Activated naive CD8-positive, alpha-beta T cell treated with anti-CD3 and anti-CD28 coated beads for 36 hours (primary cell): Measurements from ENCODE around the gene VTI1A. TPM values are rescaled to one million over a fixed set of nuclear protein-coding genes. Genes with fewer than 3 reads are reported as not detected.

Experiments
- DNase-seq: peaks from one replicate; pipeline ENCODE4 v3.0.0; 2021
- H3K27ac Mint-ChIP-seq: one replicate; pipeline ENCODE4 v1.8.0; 2022; ENCODE audit warnings: mild to moderate bottlenecking, moderate library complexity, mixed read lengths
- H3K27me3 Mint-ChIP-seq: one replicate; pipeline ENCODE4 v1.8.0; 2022; ENCODE audit warnings: mild to moderate bottlenecking, mixed read lengths
- H3K36me3 Mint-ChIP-seq: one replicate; pipeline ENCODE4 v1.8.0; 2021; ENCODE audit warnings: mild to moderate bottlenecking, mixed read lengths
- H3K4me1 Mint-ChIP-seq: one replicate; pipeline ENCODE4 v1.8.0; 2021; ENCODE audit warnings: mixed read lengths
- H3K4me3 Mint-ChIP-seq: one replicate; pipeline ENCODE4 v1.8.0; 2022; ENCODE audit warnings: mild to moderate bottlenecking, moderate library complexity, mixed read lengths
- H3K9me3 Mint-ChIP-seq: one replicate; pipeline ENCODE4 v1.8.0; 2022; ENCODE audit warnings: mixed read lengths
- total RNA-seq, 2 experiments: library from RNA; stranded (reverse); gene quantifications; one replicate each; pipeline ENCODE4 v1.2.3, GENCODE V29; 2021

Gene VTI1A
- total RNA-seq, 2 experiments from 2014 or later = 31.5 to 33.7 TPM

DNA sequence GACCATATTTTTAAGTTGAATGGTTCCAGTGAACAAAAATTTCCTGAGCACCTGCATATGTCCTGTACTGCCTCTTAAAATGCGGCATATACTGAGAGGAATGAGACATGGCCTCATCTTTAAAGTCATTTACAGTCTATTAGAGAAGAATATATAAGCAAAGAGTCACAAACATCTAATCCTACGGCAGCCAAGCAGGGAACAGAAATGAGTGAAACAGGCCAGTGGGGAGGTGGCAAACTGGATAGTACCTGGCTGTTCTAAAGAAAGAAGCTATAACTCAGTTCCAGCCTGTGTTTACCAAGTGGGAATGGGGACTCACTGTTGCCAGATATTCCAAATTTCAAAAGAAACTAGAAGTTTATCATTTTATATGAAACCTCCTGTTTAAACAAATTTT, 211.4 kb downstream of the VTI1A start:
- Mint-ChIP-seq H3K4me3 (no peak overlapping the region), H3K4me1 (peaks cover 3% of the 10 kb centered on the region), H3K9me3 (no peaks in the 10 kb centered on the region), H3K36me3 (peaks cover 11% of the 10 kb centered on the region), H3K27ac (no peak overlapping the region), H3K27me3 (no peaks in the 10 kb centered on the region)
- DNase-seq = no peak

DNA sequence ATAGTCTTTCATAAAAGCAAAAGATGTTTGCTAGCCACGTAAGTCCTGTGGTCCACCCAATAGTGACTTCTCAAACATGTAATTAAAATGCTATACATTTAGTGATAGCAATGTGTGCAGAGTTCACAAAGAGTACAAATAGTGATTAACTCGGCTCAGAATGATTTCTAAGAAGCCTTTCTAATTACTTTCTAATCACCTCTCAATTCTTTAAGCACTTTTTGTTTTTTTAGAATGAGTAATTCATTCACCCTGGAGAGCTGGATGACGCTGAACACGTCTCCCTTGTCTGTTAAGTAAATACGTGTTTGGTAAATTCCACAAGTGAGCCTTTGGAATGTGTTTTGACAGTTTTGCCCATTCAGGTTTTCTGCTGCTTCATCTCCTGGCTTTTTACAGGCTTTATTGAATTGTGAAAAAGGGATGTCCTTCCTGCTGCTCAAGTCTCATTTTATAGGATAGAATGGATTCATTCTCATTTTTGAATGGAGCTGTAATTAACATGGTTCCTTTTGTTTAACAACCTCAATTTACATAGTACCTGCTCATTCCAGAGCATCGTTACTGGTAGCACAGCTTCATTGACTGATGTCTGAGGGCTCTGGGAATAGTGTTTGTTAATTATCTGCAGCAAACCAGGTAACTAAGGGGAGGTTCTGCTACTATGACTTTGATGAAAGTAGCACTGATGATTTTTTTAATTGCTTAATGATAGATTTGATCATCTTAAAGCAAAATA, 212.1 kb downstream of the VTI1A start:
- H3K27ac Mint-ChIP-seq = no peak overlapping the region
- H3K27me3 Mint-ChIP-seq = no peaks in the 10 kb centered on the region
- H3K9me3 Mint-ChIP-seq = no peaks in the 10 kb centered on the region
- peaks cover 3% of the 10 kb centered on the region for H3K4me1 Mint-ChIP-seq
- no peak overlapping the region for H3K4me3 Mint-ChIP-seq
- H3K36me3 Mint-ChIP-seq = peaks cover 11% of the 10 kb centered on the region
- DNase-seq = no peak

DNA sequence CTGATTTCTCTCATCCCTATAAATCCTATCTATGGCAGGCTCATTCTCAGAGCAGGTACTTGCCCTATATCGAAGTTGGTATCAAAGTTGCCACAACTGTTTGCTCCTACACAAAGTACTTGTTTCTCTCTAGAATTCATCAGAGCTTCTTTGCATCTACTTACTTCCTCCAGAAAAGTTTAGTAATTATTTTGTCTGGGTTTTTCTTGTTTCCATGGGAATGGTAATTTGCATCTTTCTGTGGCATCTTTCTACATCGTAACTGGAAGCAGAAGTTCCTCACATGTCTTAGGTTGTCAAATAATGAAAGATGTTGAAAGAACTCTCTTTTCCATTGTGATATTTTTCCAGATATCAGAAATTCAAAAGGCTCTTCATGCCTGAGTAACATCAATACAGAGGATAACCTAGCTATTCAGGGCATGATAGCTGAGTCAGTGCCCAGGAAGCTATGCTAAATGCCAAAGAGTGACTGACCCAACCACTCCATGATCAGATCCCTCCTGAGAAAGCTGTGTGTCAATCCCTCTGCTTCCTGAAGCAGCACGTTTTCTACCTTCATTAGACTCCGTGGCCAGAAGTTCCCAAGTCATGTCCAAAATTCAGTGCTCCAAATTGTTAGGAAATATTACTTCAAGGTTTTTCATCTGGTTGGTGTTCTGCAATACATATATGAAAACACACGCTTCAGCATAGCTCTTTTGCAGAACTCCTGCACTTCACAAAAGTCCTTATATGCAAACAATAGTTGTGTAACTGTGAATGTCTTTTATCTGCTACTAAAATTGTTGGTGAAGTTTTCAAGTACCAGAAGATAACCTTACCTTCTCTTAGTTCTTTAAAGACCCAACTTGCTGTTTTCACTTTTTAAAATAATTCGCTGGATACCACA, 216.5 kb downstream of the VTI1A start:
- no peaks in the 10 kb centered on the region for H3K27me3 Mint-ChIP-seq
- H3K27ac Mint-ChIP-seq = no peak overlapping the region
- no peak for DNase-seq
- peaks cover 11% of the 10 kb centered on the region for H3K36me3 Mint-ChIP-seq
- H3K4me3 Mint-ChIP-seq = no peak overlapping the region
- no peaks in the 10 kb centered on the region for H3K9me3 Mint-ChIP-seq
- peaks cover 3% of the 10 kb centered on the region for H3K4me1 Mint-ChIP-seq

- Mint-ChIP-seq H3K4me3 (no peak overlapping the region), H3K4me1 (peaks cover 3% of the 10 kb centered on the region), H3K27me3 (no peaks in the 10 kb centered on the region), H3K27ac (no peak overlapping the region), H3K9me3 (no peaks in the 10 kb centered on the region), H3K36me3 (peaks cover 17% of the 10 kb centered on the region)
- no peak for DNase-seq
Observed at GRCh38 chr10:112666094-112666493, 219.1 kb downstream of the VTI1A start.

- DNase-seq = no peak
- Mint-ChIP-seq H3K27ac (no peak overlapping the region), H3K4me1 (no peaks in the 10 kb centered on the region), H3K36me3 (peaks cover 16% of the 10 kb centered on the region), H3K9me3 (no peaks in the 10 kb centered on the region), H3K27me3 (no peaks in the 10 kb centered on the region), H3K4me3 (no peak overlapping the region)
Observed at GRCh38 chr10:112669989-112670388, 223.0 kb downstream of the VTI1A start.

DNA sequence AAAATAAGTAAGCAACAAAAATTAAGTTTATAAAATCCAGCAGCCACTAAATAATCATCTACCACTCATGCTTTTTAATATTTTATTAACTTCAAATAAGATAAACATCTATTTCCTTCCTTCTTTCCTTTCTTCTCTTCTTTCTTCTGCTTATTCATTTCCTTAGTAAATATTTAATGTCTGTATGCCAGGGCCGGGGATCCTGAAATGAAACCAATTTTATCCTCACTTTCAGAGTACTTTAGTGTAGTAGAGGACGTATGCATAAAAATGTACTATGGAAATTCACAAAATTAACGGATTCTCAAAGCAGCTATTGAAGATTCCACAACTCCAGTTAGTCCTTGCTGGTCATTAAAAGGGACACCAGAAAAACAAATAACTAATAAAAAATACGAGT, 224.7 kb downstream of the VTI1A start:
- H3K27me3 Mint-ChIP-seq = no peaks in the 10 kb centered on the region
- H3K36me3 Mint-ChIP-seq = peaks cover 16% of the 10 kb centered on the region
- H3K4me1 Mint-ChIP-seq = no peaks in the 10 kb centered on the region
- no peak for DNase-seq
- no peak overlapping the region for H3K27ac Mint-ChIP-seq
- H3K9me3 Mint-ChIP-seq = no peaks in the 10 kb centered on the region
- no peak overlapping the region for H3K4me3 Mint-ChIP-seq

DNA sequence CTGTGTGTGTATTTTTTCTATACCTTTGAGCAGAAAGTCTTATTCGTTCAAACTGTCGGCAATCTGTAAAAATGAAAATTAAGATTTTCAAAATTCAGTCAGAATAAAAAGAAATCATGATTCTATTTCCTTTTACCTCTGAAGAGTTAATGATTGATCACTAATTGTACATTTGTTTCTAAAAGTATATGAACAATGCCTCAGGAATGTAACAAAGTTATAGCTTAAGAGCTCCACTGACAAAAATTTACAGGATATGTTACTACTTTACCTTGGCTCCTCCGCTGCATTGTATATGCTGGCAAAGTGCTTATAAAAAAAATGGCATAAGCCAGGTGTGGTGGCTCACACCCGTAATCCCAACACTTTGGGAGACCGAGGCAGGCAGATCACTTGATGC, 225.7 kb downstream of the VTI1A start:
- Mint-ChIP-seq H3K27ac (no peak overlapping the region), H3K4me1 (no peaks in the 10 kb centered on the region), H3K4me3 (no peak overlapping the region), H3K36me3 (peaks cover 16% of the 10 kb centered on the region), H3K9me3 (no peaks in the 10 kb centered on the region), H3K27me3 (no peaks in the 10 kb centered on the region)
- DNase-seq = no peak

GRCh38 chr10:112675560-112676083, 228.6 kb downstream of the VTI1A start:
- Mint-ChIP-seq H3K36me3 (peaks cover 8% of the 10 kb centered on the region), H3K9me3 (no peaks in the 10 kb centered on the region), H3K4me3 (no peak overlapping the region), H3K27ac (no peak overlapping the region), H3K27me3 (no peaks in the 10 kb centered on the region), H3K4me1 (no peaks in the 10 kb centered on the region)
- no peak for DNase-seq

- Mint-ChIP-seq H3K4me1 (no peaks in the 10 kb centered on the region), H3K27me3 (no peaks in the 10 kb centered on the region), H3K9me3 (no peaks in the 10 kb centered on the region), H3K27ac (no peak overlapping the region), H3K4me3 (no peak overlapping the region), H3K36me3 (peaks cover 5% of the 10 kb centered on the region)
- DNase-seq = no peak
Observed at GRCh38 chr10:112677689-112678088, 230.7 kb downstream of the VTI1A start.

DNA sequence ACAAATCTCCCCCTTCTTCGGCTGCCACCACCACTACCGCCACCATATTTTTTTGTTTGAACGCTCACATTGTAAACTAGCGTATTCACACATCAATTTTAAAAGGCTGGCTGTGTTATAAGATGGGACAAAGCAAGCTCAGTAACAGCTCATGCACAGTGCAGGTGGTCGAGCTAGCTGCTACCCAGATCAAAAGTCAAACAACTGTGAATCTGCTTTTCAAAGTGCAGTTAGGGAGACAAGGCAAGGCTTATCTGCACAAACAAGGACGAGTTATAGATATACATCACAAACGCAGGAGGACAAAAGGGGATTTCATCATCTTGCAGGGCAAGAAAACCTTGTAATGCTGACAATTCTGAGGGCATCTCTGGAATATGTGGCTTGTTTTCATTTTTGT, 231.6 kb downstream of the VTI1A start:
- Mint-ChIP-seq H3K4me3 (no peak overlapping the region), H3K36me3 (peaks cover 3% of the 10 kb centered on the region), H3K27ac (no peak overlapping the region), H3K27me3 (no peaks in the 10 kb centered on the region), H3K4me1 (no peaks in the 10 kb centered on the region), H3K9me3 (no peaks in the 10 kb centered on the region)
- DNase-seq = no peak

DNA sequence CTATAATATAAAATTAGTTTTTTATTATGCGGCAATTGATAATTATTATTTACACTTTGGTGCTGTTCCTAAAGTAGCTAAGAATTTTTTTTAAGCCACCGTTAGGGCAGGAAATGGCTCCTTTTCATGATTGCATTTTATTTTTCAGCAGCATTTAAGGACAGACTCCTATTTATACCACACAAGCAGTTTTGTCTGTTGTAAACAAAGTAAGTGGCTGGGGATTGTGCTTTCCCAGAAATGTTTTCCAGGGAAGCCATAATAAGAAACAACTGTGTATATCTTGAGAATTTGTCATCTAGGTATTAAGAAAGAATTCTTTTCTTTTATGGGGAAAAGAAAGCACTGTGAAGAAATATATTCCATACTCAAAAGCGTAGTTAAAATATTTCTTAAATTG, 232.0 kb downstream of the VTI1A start:
- DNase-seq = no peak
- no peaks in the 10 kb centered on the region for H3K9me3 Mint-ChIP-seq
- no peak overlapping the region for H3K4me3 Mint-ChIP-seq
- H3K36me3 Mint-ChIP-seq = peaks cover 3% of the 10 kb centered on the region
- H3K27ac Mint-ChIP-seq = no peak overlapping the region
- no peaks in the 10 kb centered on the region for H3K4me1 Mint-ChIP-seq
- H3K27me3 Mint-ChIP-seq = no peaks in the 10 kb centered on the region

- no peaks in the 10 kb centered on the region for H3K27me3 Mint-ChIP-seq
Observed at GRCh38 chr10:112679392-112679791, 232.4 kb downstream of the VTI1A start.

GRCh38 chr10:112680586-112680985, 233.6 kb downstream of the VTI1A start:
- Mint-ChIP-seq H3K27ac (no peak overlapping the region), H3K9me3 (no peaks in the 10 kb centered on the region), H3K36me3 (peaks cover 5% of the 10 kb centered on the region), H3K27me3 (no peaks in the 10 kb centered on the region), H3K4me1 (no peaks in the 10 kb centered on the region), H3K4me3 (no peak overlapping the region)
- DNase-seq = no peak

More at GRCh38 chr10:112679392-112679791, 232.4 kb downstream of the VTI1A start:
- DNase-seq = no peak
- Mint-ChIP-seq H3K4me3 (no peak overlapping the region), H3K9me3 (no peaks in the 10 kb centered on the region), H3K4me1 (no peaks in the 10 kb centered on the region), H3K27ac (no peak overlapping the region), H3K36me3 (peaks cover 3% of the 10 kb centered on the region)

DNA sequence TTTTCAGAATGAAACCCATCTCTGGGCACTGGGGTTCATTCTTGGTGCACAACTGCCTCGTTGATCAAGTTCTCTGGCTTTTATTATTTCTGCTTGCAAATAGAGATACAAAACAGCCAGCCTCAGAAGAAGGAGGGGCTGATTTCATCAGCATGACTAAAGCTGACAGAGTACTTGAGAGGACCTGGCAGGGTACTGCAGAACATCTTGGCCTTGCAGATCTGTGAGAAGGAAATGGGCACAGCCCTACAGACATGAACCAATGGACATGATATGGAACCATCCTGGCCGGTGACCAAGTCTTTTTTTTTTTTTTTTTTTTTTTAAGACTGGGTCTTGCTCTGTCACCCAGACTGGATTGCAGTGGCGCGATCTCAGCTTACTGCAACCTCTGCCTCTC, 240.6 kb downstream of the VTI1A start:
- Mint-ChIP-seq H3K9me3 (no peaks in the 10 kb centered on the region), H3K27ac (no peak overlapping the region), H3K4me3 (no peak overlapping the region), H3K36me3 (peaks cover 7% of the 10 kb centered on the region), H3K27me3 (no peaks in the 10 kb centered on the region), H3K4me1 (no peaks in the 10 kb centered on the region)
- no peak for DNase-seq

DNA sequence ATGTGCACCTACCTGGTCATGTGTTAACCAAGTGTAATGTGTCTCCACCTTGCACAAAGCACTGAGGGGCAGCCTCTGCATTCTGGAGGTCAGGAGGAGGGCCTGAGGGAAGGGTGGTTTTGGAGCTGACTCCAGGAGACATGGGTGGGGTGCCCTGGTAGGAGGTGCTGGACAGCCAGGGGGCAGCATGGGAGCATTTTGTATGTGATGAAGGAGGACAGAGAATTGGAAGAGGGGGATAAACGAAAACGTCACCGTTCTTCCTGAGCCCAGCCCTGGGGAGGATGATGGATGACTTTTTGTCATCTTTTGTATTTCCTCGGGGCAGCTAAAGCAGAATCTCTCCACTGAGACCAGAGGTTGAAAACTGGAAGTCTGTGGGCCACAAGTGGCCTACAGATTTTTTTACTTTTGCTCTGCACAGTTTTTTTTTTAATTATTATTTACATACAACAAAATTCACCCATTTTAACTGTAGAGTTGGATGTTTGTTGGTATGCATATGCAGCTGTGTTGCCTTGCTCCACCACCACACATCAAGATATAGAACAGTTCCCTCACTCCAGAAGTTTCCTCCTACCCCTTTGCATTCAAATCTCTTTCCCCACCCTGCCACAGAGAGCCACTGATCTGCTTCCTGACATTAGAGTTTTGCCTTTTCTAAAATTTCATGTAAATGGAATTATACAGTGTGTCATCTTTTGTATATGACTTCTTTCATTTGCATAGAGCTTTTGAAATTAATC, 242.5 kb downstream of the VTI1A start:
- Mint-ChIP-seq H3K36me3 (peaks cover 9% of the 10 kb centered on the region), H3K27me3 (no peaks in the 10 kb centered on the region), H3K9me3 (no peaks in the 10 kb centered on the region), H3K4me1 (no peaks in the 10 kb centered on the region), H3K27ac (no peak overlapping the region), H3K4me3 (no peak overlapping the region)
- no peak for DNase-seq
